ENCODE data around the gene THRSP. TPM values are rescaled to one million over a fixed set of nuclear protein-coding genes. Genes with fewer than 3 reads are reported as not detected.

Gene THRSP
- total RNA-seq, 1 experiment from 2014 or later = not detected

DNA sequence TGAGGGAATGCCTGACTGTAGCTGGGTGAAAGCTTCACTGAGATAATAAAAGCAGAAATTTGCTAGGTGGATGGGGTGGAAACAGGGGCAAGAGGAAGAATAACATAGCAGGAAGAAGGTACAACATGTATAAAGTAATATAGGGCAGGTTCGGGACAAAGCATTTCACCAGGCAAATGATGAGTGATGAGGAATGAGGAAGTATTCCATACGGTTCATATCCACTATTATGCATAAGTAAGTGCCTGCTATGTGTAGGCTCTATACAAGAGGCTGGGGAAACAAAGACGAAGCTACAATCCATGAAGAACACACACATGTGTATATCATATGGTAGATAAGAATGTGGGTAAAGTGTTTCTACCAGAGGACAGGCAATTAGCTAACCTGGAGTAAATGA lies 8.1 kb downstream of the THRSP start:
- H3K27ac ChIP-seq (ENCODE audit: low read length) = no peak overlapping the region
- TF ChIP-seq EZH2phosphoT487 (IDR thresholded peaks at IDR 0.05; ENCODE audit: borderline replicate concordance, low read length) = no peak
- no peak for TF ChIP-seq EZH2 (IDR thresholded peaks at IDR 0.05; ENCODE audit: low read length, unreplicated experiment)
- TF ChIP-seq, protein P1, sequence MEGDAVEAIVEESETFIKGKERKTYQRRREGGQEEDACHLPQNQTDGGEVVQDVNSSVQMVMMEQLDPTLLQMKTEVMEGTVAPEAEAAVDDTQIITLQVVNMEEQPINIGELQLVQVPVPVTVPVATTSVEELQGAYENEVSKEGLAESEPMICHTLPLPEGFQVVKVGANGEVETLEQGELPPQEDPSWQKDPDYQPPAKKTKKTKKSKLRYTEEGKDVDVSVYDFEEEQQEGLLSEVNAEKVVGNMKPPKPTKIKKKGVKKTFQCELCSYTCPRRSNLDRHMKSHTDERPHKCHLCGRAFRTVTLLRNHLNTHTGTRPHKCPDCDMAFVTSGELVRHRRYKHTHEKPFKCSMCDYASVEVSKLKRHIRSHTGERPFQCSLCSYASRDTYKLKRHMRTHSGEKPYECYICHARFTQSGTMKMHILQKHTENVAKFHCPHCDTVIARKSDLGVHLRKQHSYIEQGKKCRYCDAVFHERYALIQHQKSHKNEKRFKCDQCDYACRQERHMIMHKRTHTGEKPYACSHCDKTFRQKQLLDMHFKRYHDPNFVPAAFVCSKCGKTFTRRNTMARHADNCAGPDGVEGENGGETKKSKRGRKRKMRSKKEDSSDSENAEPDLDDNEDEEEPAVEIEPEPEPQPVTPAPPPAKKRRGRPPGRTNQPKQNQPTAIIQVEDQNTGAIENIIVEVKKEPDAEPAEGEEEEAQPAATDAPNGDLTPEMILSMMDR (conservative IDR thresholded peaks at IDR 0.05; ENCODE audit: low read depth, low read length) = no peak
- no peak overlapping the region for H3K9ac ChIP-seq (ENCODE audit: low read length)
- BruUV-seq (replicated peaks) = no TSS peak
- no peaks in the 10 kb centered on the region for H3K9me2 ChIP-seq (replicated peaks; ENCODE audit: low read length)
- H3K36me3 ChIP-seq (ENCODE audit: low read depth, low read length) = peaks cover 47% of the 10 kb centered on the region
- no peaks in the 10 kb centered on the region for H3K27me3 ChIP-seq (ENCODE audit: low read length)
- H3F3A ChIP-seq (ENCODE audit: low read length, unreplicated experiment) = no peaks in the 10 kb centered on the region
- H3K4me2 ChIP-seq (ENCODE audit: low read length) = no peak overlapping the region
- H2AFZ ChIP-seq (ENCODE audit: low read length) = no peak overlapping the region
- H3K79me2 ChIP-seq (ENCODE audit: low read length) = peaks cover 56% of the 10 kb centered on the region
- H3K4me1 ChIP-seq (ENCODE audit: insufficient read depth, low read length) = peaks cover 16% of the 10 kb centered on the region
- ChIA-PET POLR2A (ENCODE audit: unreplicated experiment) (no interaction called here), CTCF (interaction anchor here (0.5 kb wide), 1 partner anchor 879 kb away, joined by 3 read pairs; no protein-coding TSS in a partner anchor)
- ATAC-seq (no peak), DNase-seq (no peak)
- no peaks in the 10 kb centered on the region for H3K9me3 ChIP-seq (ENCODE audit: low read length)
- intact Hi-C loops (cut with micrococcal nuclease) = no loop called here
- H4K20me1 ChIP-seq (ENCODE audit: low read length) = peaks cover 20% of the 10 kb centered on the region
- H3K4me3 ChIP-seq (ENCODE audit: low read length) = no peak overlapping the region

DNA sequence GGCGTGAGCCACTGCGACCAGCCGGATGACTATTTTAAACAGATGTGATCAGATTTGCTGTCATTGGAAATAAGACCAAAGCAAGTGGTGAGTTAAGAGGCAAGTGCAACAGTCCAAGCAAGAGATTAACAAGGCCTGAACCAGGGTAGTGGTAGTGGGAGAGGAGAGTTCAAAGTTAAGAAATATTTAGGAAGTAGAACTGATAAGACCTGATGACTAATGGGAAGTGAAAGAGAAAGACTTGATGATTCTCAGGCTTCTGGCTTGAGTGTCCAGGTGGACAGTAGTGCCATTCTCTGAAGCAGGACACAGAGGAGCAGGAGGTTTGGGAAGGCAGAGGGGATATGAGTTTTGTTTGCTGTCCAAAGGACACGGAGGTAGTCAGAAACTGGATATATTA lies 8.8 kb downstream of the THRSP start:
- Histone ChIP-seq H2AFZ (ENCODE audit: low read length) (no peak overlapping the region), H3K27me3 (ENCODE audit: low read length) (no peaks in the 10 kb centered on the region), H3F3A (ENCODE audit: low read length, unreplicated experiment) (no peaks in the 10 kb centered on the region), H4K20me1 (ENCODE audit: low read length) (peaks cover 23% of the 10 kb centered on the region), H3K27ac (ENCODE audit: low read length) (no peak overlapping the region), H3K4me1 (ENCODE audit: insufficient read depth, low read length) (peaks cover 23% of the 10 kb centered on the region), H3K9ac (ENCODE audit: low read length) (no peak overlapping the region), H3K9me3 (ENCODE audit: low read length) (no peaks in the 10 kb centered on the region), H3K4me3 (ENCODE audit: low read length) (no peak overlapping the region), H3K36me3 (ENCODE audit: low read depth, low read length) (peaks cover 47% of the 10 kb centered on the region), H3K79me2 (ENCODE audit: low read length) (peaks cover 64% of the 10 kb centered on the region), H3K9me2 (replicated peaks; ENCODE audit: low read length) (no peaks in the 10 kb centered on the region), H3K4me2 (ENCODE audit: low read length) (no peak overlapping the region)
- ChIA-PET CTCF (no interaction called here), POLR2A (ENCODE audit: unreplicated experiment) (no interaction called here)
- intact Hi-C loops (cut with micrococcal nuclease) = no loop called here
- BruUV-seq (replicated peaks) = no TSS peak
- ATAC-seq = no peak
- TF ChIP-seq EZH2phosphoT487 (IDR thresholded peaks at IDR 0.05; ENCODE audit: borderline replicate concordance, low read length) (no peak), EZH2 (IDR thresholded peaks at IDR 0.05; ENCODE audit: low read length, unreplicated experiment) (no peak)
- TF ChIP-seq, protein P1 (conservative IDR thresholded peaks at IDR 0.05; ENCODE audit: low read depth, low read length) = no peak
- no peak for DNase-seq

DNA sequence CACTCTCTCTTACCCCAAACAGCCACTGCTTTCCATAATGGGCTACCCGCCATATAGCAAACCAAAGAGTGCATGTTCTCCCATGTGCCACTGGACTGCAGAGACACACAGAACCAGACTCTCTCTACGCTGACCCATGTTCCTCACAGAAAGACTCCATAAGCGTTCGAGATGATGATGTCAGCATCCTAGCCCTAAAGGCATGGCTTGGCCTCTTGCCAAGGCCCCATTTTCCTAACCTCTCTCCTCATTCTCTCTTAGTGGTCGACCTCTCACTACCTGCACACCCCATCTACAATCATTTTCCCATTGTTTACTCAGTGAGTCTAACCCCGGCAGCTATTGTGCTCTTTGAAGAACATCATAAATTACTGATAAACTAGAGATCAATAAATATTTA lies 11.1 kb downstream of the THRSP start:
- DNase-seq = no peak
- TF ChIP-seq EZH2 (IDR thresholded peaks at IDR 0.05; ENCODE audit: low read length, unreplicated experiment) (no peak), EZH2phosphoT487 (IDR thresholded peaks at IDR 0.05; ENCODE audit: borderline replicate concordance, low read length) (no peak)
- TF ChIP-seq, protein P1 (conservative IDR thresholded peaks at IDR 0.05; ENCODE audit: low read depth, low read length) = no peak
- no peak overlapping the region for H3K27ac ChIP-seq (ENCODE audit: low read length)
- H3K9me2 ChIP-seq (replicated peaks; ENCODE audit: low read length) = no peaks in the 10 kb centered on the region
- peaks cover 32% of the 10 kb centered on the region for H3K36me3 ChIP-seq (ENCODE audit: low read depth, low read length)
- H4K20me1 ChIP-seq (ENCODE audit: low read length) = peaks cover 36% of the 10 kb centered on the region
- H3K4me2 ChIP-seq (ENCODE audit: low read length) = no peak overlapping the region
- peaks cover 33% of the 10 kb centered on the region for H3K4me1 ChIP-seq (ENCODE audit: insufficient read depth, low read length)
- ChIA-PET POLR2A (ENCODE audit: unreplicated experiment) (no interaction called here), CTCF (no interaction called here)
- H3K27me3 ChIP-seq (ENCODE audit: low read length) = no peaks in the 10 kb centered on the region
- intact Hi-C loops (cut with micrococcal nuclease) = no loop called here
- no peaks in the 10 kb centered on the region for H3F3A ChIP-seq (ENCODE audit: low read length, unreplicated experiment)
- no peak for ATAC-seq
- no peak overlapping the region for H3K9ac ChIP-seq (ENCODE audit: low read length)
- H3K79me2 ChIP-seq (ENCODE audit: low read length) = peaks cover 86% of the 10 kb centered on the region
- H3K4me3 ChIP-seq (ENCODE audit: low read length) = no peak overlapping the region
- H2AFZ ChIP-seq (ENCODE audit: low read length) = no peak overlapping the region
- H3K9me3 ChIP-seq (ENCODE audit: low read length) = no peaks in the 10 kb centered on the region
- no TSS peak for BruUV-seq (replicated peaks)
